ENCODE results near the gene RANBP9. TPM values are rescaled to one million over a fixed set of nuclear protein-coding genes. Genes with fewer than 3 reads are reported as not detected.

RANBP9 gene
- total and polyA plus RNA-seq, 2 of the 13 experiments (the other 11 are each of a cell fraction or from before 2014, with no cell fraction given) = 26.6 to 30.6 TPM

DNA sequence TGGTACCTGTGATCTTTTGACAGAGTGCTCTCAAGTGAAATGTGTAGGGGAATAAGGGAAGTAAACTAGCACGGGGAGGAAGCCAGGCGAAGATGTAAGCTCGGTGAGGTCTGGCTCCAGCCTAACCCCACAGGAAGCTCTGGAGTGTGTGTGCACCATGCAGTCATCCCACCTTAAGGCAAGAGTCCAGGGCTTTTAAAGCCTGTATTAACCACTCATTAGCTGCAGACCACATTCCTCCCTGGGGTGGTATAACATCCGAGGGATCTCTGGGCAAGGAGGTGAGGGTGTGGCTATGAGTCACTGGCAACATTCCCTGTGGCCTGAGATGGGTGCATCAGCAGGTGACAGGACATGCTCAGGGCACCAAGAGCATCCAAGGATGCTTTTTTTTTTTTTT is 12.5 kb upstream of the RANBP9 start:
- no peaks in the 10 kb centered on the region for H3K79me2 ChIP-seq (ENCODE audit: insufficient read depth, low read length)
- FAIRE-seq = no peak
- BruUV-seq (replicated peaks) = no TSS peak
- H4K20me1 ChIP-seq (ENCODE audit: insufficient read depth, low read length) = no peaks in the 10 kb centered on the region
- in situ Hi-C loops (cut with HindIII; ENCODE audit: extremely low pct_ligation_motif_present, low pct_unique_long_range_greater_than_20kb) = no loop called here
- no peaks in the 10 kb centered on the region; a peak in 1 of 5 replicates for H3K27me3 ChIP-seq (ENCODE audit: control insufficient read depth in 1 of 2, insufficient read depth in 2 of 2, low read length in 2 of 2)
- no peak overlapping the region for H3K27ac ChIP-seq (ENCODE audit: extremely low read length, insufficient read depth, low read length)
- POLR2A ChIA-PET = no interaction called here
- no peak overlapping the region for H3K4me2 ChIP-seq (ENCODE audit: low read depth, low read length)
- H3K4me3 ChIP-seq (replicated peaks in 1 of 3; ENCODE audit: insufficient read depth in 1 of 3, low read depth in 2 of 3, low read length in 3 of 3) = no peak overlapping the region
- CTCF ChIA-PET (ENCODE audit: low intra/inter-chr PET ratio, low total read pairs) = no interaction called here
- no peak for DNase-seq (ENCODE audit: low spot score)
- intact Hi-C loops (cut with micrococcal nuclease; ENCODE audit: unreplicated experiment) = no loop called here
- peak; percentile 46; the same call in 1 of the 2 replicates for TF ChIP-seq FOSL2 (CRISPR knock-in tag; IDR thresholded peaks at IDR 0.05)
- TF ChIP-seq HNRNPUL1 (IDR thresholded peaks at IDR 0.05; ENCODE audit: low read depth, low read length) = no peak
- no peak for TF ChIP-seq ZNF577 (CRISPR knock-in tag; IDR thresholded peaks at IDR 0.05; ENCODE audit: borderline replicate concordance, low read depth)
- H3K4me1 ChIP-seq (ENCODE audit: insufficient read depth, low read length) = no peaks in the 10 kb centered on the region
- WGBS (ENCODE audit: low lambda C conversion rate) = 33% methylated on average over 4 of the region's 4 CpGs
- H3K9ac ChIP-seq (ENCODE audit: insufficient read depth, low read depth, low read length) = no peak overlapping the region
- H3K9me3 ChIP-seq (ENCODE audit: low read length) = no peaks in the 10 kb centered on the region
- no peaks in the 10 kb centered on the region for H3K36me3 ChIP-seq (replicated peaks in 1 of 2; ENCODE audit: control insufficient read depth in 1 of 2, insufficient read depth in 2 of 2, low read length in 2 of 2)
- no peak overlapping the region for H2AFZ ChIP-seq (ENCODE audit: low read length)
- no peak; the same call in 2 of the 3 replicates for ATAC-seq

DNA sequence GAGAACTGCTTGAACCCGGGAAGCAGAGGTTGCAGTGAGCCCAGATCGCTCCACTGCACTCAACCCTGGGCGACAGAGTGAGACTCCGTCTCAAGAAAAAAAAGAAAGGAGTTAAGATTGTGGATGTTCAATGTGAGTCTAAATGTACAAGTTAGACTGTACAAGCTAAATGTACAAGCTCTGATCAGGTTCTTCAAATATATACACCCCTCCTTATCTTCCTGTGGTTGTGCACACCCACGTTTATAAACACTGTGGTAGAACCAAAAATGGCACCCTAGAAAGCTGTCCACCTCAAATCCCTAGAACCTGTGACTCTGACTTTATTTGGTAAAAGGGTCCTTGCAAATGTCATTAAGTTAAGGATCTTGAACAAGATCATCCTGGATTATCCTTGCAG is 11.2 kb upstream of the RANBP9 start:
- Histone ChIP-seq H3K4me1 (ENCODE audit: insufficient read depth, low read length) (no peaks in the 10 kb centered on the region), H3K36me3 (replicated peaks in 1 of 2; ENCODE audit: control insufficient read depth in 1 of 2, insufficient read depth in 2 of 2, low read length in 2 of 2) (no peaks in the 10 kb centered on the region), H3K79me2 (ENCODE audit: insufficient read depth, low read length) (no peaks in the 10 kb centered on the region), H3K27ac (ENCODE audit: extremely low read length, insufficient read depth, low read length) (no peak overlapping the region), H3K27me3 (ENCODE audit: control insufficient read depth in 1 of 2, insufficient read depth in 2 of 2, low read length in 2 of 2) (no peaks in the 10 kb centered on the region; a peak in 1 of 5 replicates), H3K4me2 (ENCODE audit: low read depth, low read length) (no peak overlapping the region), H2AFZ (ENCODE audit: low read length) (no peak overlapping the region), H3K9ac (ENCODE audit: insufficient read depth, low read depth, low read length) (no peak overlapping the region), H3K4me3 (replicated peaks in 1 of 3; ENCODE audit: insufficient read depth in 1 of 3, low read depth in 2 of 3, low read length in 3 of 3) (no peak overlapping the region), H3K9me3 (ENCODE audit: low read length) (no peaks in the 10 kb centered on the region), H4K20me1 (ENCODE audit: insufficient read depth, low read length) (no peaks in the 10 kb centered on the region)
- 48% methylated on average over 5 of the region's 5 CpGs for WGBS (ENCODE audit: low lambda C conversion rate)
- DNase-seq (ENCODE audit: low spot score) = no peak
- no peak for FAIRE-seq
- POLR2A ChIA-PET = interaction anchor here (0.8 kb wide), 1 partner anchor 11 kb away, joined by 3 read pairs; no protein-coding TSS in a partner anchor
- no TSS peak for BruUV-seq (replicated peaks)
- no peak for ATAC-seq
- CTCF ChIA-PET (ENCODE audit: low intra/inter-chr PET ratio, low total read pairs) = no interaction called here
- in situ Hi-C loops (cut with HindIII; ENCODE audit: extremely low pct_ligation_motif_present, low pct_unique_long_range_greater_than_20kb) = no loop called here
- intact Hi-C loops (cut with micrococcal nuclease; ENCODE audit: unreplicated experiment) = no loop called here
- TF ChIP-seq ZMYM4 (CRISPR knock-in tag; IDR thresholded peaks at IDR 0.05) (no peak), ZSCAN25 (CRISPR knock-in tag; IDR thresholded peaks at IDR 0.05) (no peak), ZBTB42 (CRISPR knock-in tag; IDR thresholded peaks at IDR 0.05) (no peak), KDM3A (CRISPR knock-in tag; IDR thresholded peaks at IDR 0.05; ENCODE audit: low read depth) (no peak), CCAR2 (optimal IDR thresholded peaks at IDR 0.05; ENCODE audit: low read depth, low read length) (no peak), ZNF468 (CRISPR knock-in tag; IDR thresholded peaks at IDR 0.05) (no peak), MXD4 (CRISPR knock-in tag; IDR thresholded peaks at IDR 0.05) (no peak), ZNF10 (CRISPR knock-in tag; IDR thresholded peaks at IDR 0.05; ENCODE audit: borderline replicate concordance, low read depth) (no peak), NCOA5 (CRISPR knock-in tag; IDR thresholded peaks at IDR 0.05) (no peak), ZNF230 (CRISPR knock-in tag; IDR thresholded peaks at IDR 0.05) (no peak), ZNF816 (CRISPR knock-in tag; IDR thresholded peaks at IDR 0.05; ENCODE audit: borderline replicate concordance) (no peak), ZNF234 (CRISPR knock-in tag; conservative IDR thresholded peaks at IDR 0.05) (no peak), ZSCAN29 (CRISPR knock-in tag; conservative IDR thresholded peaks at IDR 0.05) (no peak)
- TF ChIP-seq, protein P1, sequence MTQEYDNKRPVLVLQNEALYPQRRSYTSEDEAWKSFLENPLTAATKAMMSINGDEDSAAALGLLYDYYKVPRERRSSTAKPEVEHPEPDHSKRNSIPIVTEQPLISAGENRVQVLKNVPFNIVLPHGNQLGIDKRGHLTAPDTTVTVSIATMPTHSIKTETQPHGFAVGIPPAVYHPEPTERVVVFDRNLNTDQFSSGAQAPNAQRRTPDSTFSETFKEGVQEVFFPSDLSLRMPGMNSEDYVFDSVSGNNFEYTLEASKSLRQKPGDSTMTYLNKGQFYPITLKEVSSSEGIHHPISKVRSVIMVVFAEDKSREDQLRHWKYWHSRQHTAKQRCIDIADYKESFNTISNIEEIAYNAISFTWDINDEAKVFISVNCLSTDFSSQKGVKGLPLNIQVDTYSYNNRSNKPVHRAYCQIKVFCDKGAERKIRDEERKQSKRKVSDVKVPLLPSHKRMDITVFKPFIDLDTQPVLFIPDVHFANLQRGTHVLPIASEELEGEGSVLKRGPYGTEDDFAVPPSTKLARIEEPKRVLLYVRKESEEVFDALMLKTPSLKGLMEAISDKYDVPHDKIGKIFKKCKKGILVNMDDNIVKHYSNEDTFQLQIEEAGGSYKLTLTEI (CRISPR knock-in tag; conservative IDR thresholded peaks at IDR 0.05) = no peak
- TF ChIP-seq, protein P2, sequence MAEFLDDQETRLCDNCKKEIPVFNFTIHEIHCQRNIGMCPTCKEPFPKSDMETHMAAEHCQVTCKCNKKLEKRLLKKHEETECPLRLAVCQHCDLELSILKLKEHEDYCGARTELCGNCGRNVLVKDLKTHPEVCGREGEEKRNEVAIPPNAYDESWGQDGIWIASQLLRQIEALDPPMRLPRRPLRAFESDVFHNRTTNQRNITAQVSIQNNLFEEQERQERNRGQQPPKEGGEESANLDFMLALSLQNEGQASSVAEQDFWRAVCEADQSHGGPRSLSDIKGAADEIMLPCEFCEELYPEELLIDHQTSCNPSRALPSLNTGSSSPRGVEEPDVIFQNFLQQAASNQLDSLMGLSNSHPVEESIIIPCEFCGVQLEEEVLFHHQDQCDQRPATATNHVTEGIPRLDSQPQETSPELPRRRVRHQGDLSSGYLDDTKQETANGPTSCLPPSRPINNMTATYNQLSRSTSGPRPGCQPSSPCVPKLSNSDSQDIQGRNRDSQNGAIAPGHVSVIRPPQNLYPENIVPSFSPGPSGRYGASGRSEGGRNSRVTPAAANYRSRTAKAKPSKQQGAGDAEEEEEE (CRISPR knock-in tag; IDR thresholded peaks at IDR 0.05; ENCODE audit: borderline replicate concordance) = no peak
